ENCODE measurements around the gene CDK17. TPM values are rescaled to one million over a fixed set of nuclear protein-coding genes. Genes with fewer than 3 reads are reported as not detected.

CDK17 gene
- total RNA-seq, 2 donors from 2014 or later = 20.6 to 21.0 TPM

GRCh38 chr12:96258104-96258961 lies 141.9 kb downstream of the CDK17 start:
- ATAC-seq (no peak), DNase-seq (no peak)
- intact Hi-C loops (cut with DNase I, micrococcal nuclease) = no loop called here

GRCh38 chr12:96257550-96258103 lies 142.6 kb downstream of the CDK17 start:
- DNase-seq (no peak), ATAC-seq (no peak)
- intact Hi-C loops (cut with DNase I, micrococcal nuclease) = no loop called here

- ATAC-seq (no peak), DNase-seq (no peak)
- intact Hi-C loops (cut with DNase I, micrococcal nuclease) = no loop called here
Observed at GRCh38 chr12:96256672-96257361, 143.4 kb downstream of the CDK17 start.

GRCh38 chr12:96255077-96255476 lies 145.2 kb downstream of the CDK17 start:
- ATAC-seq = peak; percentile 17
- intact Hi-C loops (cut with DNase I, micrococcal nuclease) = no loop called here
- DNase-seq = peak in 1 of 2 donors; percentile 40

- DNase-seq (no peak), ATAC-seq (no peak)
- intact Hi-C loops (cut with DNase I, micrococcal nuclease) = no loop called here
Observed at GRCh38 chr12:96250119-96250685, 150.0 kb downstream of the CDK17 start.

GRCh38 chr12:96249196-96250118 lies 150.8 kb downstream of the CDK17 start:
- ATAC-seq (peak; percentile 17), DNase-seq (peak in 1 of 2 donors; percentile 48)
- intact Hi-C loops (cut with DNase I, micrococcal nuclease) = no loop called here

GRCh38 chr12:96248136-96248931 lies 151.9 kb downstream of the CDK17 start:
- intact Hi-C loops (cut with DNase I, micrococcal nuclease) = no loop called here
- ATAC-seq (no peak), DNase-seq (no peak)

- no peak for ATAC-seq
- intact Hi-C loops (cut with DNase I, micrococcal nuclease) = no loop called here
- DNase-seq = no peak
Observed at GRCh38 chr12:96247563-96247962, 152.7 kb downstream of the CDK17 start.

GRCh38 chr12:96246926-96247505 lies 153.2 kb downstream of the CDK17 start:
- ATAC-seq (no peak), DNase-seq (no peak)
- intact Hi-C loops (cut with DNase I, micrococcal nuclease) = no loop called here

GRCh38 chr12:96244826-96245225 lies 155.4 kb downstream of the CDK17 start:
- intact Hi-C loops (cut with DNase I, micrococcal nuclease) = no loop called here
- DNase-seq (no peak), ATAC-seq (no peak)

GRCh38 chr12:96242597-96242996 lies 157.6 kb downstream of the CDK17 start:
- intact Hi-C loops (cut with DNase I, micrococcal nuclease) = no loop called here
- ATAC-seq (no peak), DNase-seq (no peak)

GRCh38 chr12:96241846-96242256 lies 158.4 kb downstream of the CDK17 start:
- DNase-seq (peak in 1 of 2 donors; percentile 62), ATAC-seq (peak; percentile 40)
- intact Hi-C loops (cut with DNase I, micrococcal nuclease) = no loop called here

GRCh38 chr12:96241431-96241830 lies 158.8 kb downstream of the CDK17 start:
- no peak for ATAC-seq
- intact Hi-C loops (cut with DNase I, micrococcal nuclease) = no loop called here
- DNase-seq = no peak

GRCh38 chr12:96240656-96241055 lies 159.6 kb downstream of the CDK17 start:
- no peak for DNase-seq
- intact Hi-C loops (cut with DNase I, micrococcal nuclease) = no loop called here
- no peak for ATAC-seq

GRCh38 chr12:96239711-96240635 lies 160.3 kb downstream of the CDK17 start:
- intact Hi-C loops (cut with DNase I, micrococcal nuclease) = no loop called here
- ATAC-seq (no peak), DNase-seq (peak in 1 of 2 donors; percentile 75)

- no peak for DNase-seq
- intact Hi-C loops (cut with DNase I, micrococcal nuclease) = no loop called here
- ATAC-seq = no peak
Observed at GRCh38 chr12:96238336-96239047, 161.7 kb downstream of the CDK17 start.

Data from left colon (tissue), 2 donors.